Erythroblast (primary cell): ENCODE measurements around the gene GLYAT.

Experiments used
- GATA1 ChIP-seq: IDR thresholded peaks from 2 replicates; pipeline ENCODE4 v1.6.1; 2011; ENCODE audit warnings: low read depth, mild to moderate bottlenecking, control low read depth, low read length, moderate library complexity
- POLR2A ChIP-seq: IDR thresholded peaks from 2 replicates; pipeline ENCODE4 v1.6.1; 2011; ENCODE audit warnings: mild to moderate bottlenecking, low read length

GRCh38 chr11:58693026-58693425, 38.7 kb downstream of the GLYAT start:
- TF ChIP-seq POLR2A (no peak), GATA1 (no peak)
